ENCODE data around the gene SFMBT2.

SFMBT2 gene

DNA sequence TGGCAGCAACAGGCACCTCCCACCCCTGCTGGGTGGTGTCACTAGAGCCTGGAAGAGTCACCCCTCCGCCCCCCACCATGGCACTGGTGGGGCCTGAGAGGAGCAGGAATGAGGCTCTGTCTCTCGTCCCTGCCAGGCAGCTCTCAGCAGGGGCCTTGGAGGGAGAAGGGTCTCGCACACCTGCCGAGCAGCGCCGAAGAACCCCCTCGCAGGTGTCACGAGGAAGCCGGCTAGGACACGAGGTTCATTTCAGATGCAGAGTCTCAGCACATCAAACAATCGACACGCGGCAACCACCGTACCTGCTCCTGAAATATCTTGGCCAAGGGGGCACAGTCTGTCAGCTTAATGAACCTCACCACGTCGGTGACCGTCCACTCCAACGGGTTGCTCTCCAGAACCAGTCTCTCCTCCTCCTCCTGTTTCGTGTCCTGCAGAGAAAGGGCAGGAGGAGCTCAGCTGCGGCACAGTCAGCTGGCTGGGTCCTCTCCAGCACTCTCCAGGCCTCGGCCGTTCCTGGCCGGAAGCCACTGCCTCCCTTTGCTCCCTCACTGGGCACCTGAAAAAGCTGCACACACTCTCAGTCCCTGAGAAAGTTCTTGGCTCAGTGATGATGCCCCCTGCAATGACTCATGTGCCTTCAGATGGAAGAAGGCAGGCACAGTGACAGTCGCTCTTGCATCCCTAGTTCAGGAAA, 240.1 kb downstream of the SFMBT2 start:
- no peak for DNase-seq

DNA sequence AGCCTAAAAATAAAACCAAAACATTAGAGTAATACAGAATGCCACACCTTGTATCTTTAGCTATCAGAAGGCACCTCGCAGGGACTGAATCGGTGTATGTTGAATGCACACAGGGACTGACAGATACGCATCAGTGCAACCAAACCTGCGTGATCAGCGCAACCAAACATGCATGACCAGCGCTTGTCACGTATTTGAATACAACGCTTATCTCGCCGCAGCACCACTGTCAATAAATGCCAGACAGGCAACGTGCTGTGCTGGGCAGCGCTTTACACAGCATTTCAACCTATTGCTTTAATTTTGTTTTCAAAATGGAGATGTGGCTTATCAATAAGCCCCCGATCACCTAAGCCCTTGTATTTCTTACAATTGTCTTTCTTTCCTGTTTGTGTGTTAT, 242.4 kb downstream of the SFMBT2 start:
- no peak for DNase-seq

- DNase-seq, result no peak
Observed at GRCh38 chr10:7165500-7166177, 245.2 kb downstream of the SFMBT2 start.

DNA sequence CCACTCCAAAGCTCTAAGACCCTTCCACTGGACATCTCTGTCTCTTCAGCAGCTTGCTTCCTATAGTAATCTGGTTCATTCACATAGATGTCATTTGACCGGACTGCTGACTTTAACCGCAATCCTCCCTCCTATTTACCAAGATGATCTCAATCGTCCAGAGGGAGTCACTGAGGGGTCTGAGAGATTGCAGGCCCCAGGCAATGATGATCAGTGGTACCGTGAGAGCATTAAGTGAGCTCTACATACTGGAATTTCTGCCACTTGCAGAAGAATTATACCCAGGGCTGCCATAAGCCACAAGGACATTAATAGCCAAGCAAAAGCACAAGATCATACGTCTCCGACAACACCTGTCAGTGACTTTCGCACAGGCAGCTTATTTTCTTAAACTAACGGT, 245.9 kb downstream of the SFMBT2 start:
- no peak for DNase-seq

DNA sequence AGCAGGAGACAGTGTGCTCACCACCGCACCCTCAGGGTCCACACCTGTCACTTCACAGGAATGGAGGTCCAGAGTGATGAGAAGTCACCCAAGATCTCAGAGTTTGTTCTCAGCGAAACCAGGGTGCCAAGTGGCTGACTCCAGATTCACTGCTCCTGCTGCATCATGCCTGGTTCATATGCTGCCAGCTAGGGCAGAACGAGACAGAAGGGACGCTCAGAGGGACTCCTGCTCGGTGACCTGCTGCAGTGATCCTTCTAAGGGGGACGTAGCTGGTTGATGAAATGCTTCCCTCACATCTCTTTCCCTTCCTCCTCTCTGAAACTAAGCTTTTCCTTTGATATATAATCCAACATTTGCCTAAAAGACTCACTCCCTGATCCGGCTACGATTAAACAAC, 248.5 kb downstream of the SFMBT2 start:
- no peak for DNase-seq

- no peak for DNase-seq
Observed at GRCh38 chr10:7161484-7162250, 249.2 kb downstream of the SFMBT2 start.

- no peak for DNase-seq
Observed at GRCh38 chr10:7159928-7160327, 250.9 kb downstream of the SFMBT2 start.

DNA sequence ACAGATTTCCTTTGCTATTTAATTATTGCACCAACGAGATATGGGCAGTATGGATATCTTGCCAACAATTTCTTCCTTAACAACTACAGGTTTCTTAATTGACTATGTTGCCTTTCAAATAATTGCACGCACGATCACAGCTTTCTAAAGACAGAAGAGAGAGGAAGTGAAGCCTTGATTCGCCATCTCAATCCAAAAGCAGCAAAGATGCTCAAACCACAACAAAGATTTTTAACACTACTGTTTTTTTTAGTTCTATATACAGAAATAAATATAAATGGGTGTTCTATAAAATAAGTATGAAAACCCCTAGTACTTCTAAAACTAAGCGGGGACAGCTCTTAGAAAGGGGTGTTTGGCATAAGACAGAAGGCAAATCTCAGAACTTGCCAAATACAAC, 251.3 kb downstream of the SFMBT2 start:
- DNase-seq, result no peak

- no peak for DNase-seq
Observed at GRCh38 chr10:7157091-7157490, 253.7 kb downstream of the SFMBT2 start.

DNA sequence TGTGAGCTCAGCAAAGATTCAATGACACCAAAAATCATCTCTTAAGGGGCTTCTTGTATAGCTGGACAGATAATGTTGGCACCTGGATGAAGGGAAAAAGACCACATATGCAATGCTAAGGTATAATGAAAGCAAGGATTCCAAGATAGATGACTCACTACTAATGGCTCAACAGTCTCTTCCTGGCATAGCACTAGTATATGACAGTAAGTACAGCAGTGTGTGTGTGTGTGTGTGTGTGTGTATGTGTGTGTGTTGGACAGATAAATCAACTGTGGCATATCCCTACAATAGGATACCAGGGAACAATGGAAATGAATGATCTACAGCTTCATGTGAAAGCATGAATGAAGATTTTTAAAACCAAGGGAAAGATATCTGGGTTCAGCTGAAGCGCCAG, 257.1 kb downstream of the SFMBT2 start:
- DNase-seq, result no peak

- no peak for DNase-seq
Observed at GRCh38 chr10:7152982-7153381, 257.9 kb downstream of the SFMBT2 start.

DNA sequence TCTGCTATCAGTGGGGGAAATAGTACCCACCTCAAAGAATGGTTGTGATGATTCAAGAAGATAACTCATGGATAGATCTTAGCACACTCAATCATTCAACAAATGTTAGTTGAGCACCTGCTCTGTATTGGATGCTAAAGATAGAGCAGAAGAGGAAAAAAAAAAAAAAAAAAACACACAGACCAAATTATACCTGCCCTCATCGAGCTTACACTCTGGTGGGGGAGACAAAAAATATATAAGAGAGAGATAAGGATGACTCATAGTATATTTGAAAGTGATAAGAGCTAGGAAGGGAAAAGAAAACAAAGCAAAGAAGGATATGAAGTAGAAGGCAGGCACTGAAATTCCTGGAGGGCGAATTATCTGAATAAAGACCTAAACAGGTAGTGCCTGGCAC, 258.5 kb downstream of the SFMBT2 start:
- DNase-seq, result no peak

GRCh38 chr10:7151538-7151937, 259.3 kb downstream of the SFMBT2 start:
- no peak for DNase-seq

DNA sequence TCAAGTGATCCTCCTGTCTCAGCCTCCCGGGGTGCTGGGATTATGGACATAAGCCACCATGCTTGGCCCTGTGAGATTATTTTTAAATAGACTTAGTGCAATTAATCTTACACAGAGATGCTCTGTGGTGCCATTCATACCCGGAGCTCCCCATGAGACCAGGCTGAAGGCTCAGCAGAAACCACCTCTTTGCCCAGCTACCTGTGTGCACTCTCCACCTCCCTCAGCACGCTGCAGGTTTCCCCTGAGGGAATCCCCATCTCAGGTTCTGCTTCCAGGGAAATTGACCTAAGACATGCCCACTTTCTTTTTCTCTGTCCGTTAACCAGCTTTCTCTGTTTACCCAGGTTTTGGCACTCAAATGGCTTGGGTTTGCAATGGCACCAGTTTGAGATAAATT, 260.5 kb downstream of the SFMBT2 start:
- DNase-seq, result no peak

DNA sequence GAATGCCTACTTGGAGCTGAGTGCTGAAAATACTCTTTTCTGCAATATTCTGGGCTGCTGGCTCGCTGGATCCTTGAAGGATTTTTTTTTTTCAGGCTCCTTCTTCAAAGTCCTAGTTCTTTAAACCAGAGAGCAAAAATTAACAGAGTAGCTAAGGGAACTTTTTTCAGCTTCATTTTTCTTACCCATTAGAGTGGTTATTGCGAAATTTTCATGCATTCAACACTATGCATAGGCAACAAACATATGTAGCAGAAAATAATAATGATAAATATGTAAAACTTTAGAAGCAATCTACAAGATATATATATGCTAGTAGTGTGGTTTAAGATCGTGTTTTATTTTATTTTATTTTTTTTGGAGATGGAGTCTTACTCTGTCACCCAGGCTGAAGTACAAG, 264.6 kb downstream of the SFMBT2 start:
- no peak for DNase-seq

DNA sequence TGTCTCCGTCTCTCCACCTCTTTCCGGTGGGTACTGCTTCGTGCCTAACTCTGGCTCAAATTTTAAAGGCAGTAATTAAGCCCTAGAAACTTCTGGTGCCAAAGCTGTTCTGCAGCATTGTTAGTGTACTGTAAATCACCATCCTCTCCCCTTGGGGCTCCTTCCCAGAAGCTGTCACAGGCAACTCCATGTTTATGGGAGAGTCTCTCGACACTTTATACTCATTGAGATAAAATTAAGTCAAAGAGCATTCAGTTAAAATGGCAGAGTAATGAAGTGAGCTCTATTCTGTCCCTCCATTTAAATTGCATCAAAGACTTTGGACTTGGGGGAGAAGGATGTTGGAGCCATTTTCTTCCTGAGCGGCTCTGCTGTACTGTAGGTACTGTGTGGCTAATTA, 274.8 kb downstream of the SFMBT2 start:
- no peak for DNase-seq

DNA sequence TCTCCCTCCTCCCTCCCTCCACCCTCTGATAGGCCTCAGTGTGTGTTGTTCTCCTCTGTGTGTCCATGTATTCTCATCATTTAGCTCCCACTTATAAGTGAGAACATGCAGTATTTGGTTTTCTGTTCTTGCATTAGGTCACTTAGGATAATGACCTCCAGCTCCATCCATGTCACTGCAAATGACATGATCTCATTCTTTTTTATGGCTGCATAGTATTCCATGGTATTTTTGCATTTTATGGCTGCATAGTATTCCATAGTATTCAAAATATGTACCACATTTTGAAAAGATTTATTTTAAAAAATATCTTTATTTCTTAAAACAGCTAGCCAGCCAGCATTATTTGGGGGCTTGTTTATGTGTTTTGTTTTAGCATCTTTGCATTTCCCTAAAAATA, 275.6 kb downstream of the SFMBT2 start:
- DNase-seq, result no peak

DNA sequence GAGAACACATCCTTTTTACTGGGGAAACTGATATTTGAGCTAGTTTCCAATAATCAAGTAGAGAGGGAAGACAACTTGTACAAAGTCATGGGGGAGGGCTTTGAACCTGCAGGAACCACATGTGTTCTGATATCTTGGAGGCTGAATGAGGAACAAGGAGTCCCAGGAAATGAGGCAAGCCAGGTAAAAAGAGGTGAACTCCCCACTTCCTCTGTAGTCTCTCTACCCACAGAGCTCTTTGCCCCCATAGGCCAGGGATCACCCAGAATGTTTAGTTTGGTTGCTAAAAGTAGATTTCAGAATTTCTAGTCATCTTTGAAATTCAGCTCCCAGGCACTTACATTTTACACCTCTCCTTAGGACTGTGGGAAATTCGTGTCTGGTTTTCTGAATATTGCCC, 276.4 kb downstream of the SFMBT2 start:
- DNase-seq, result no peak

- DNase-seq, result no peak
Observed at GRCh38 chr10:7133958-7134357, 276.9 kb downstream of the SFMBT2 start.

GRCh38 chr10:7133278-7133677, 277.6 kb downstream of the SFMBT2 start:
- no peak for DNase-seq

DNA sequence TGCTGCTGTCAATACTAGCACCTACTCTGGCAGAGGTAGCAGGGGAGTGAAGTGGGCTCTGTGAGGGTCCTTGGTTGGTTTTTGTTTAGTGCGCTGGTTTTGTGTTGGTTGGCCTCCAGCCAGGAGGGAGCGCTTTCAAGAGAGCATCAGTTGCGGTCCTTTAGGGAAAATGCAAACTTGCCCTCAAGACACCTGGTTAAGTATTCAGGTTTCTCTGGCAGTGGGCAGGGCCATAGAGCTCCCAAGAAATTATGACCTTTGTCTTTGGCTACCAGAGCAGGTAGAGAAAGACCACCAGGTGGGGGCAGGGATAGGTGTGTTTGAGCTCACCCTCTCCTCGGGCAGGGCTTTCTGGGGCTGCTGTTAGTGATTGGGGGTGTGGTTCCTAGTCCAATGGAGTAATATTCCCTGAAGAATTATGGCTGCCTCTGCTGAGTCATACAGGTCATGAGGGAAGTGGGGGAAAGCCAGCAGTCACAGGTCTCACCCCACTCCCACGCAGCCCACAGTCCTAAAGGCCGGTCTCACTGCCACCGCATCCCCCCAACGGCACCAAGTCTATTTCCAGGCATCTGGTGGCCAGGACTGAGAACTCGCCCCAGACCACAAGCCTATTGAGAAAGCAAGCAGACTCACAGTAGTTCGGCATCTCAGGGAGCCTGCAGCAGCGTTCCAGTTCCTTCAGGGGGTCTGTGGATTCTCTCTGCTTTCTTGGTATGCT, 280.5 kb downstream of the SFMBT2 start:
- no peak for DNase-seq

DNA sequence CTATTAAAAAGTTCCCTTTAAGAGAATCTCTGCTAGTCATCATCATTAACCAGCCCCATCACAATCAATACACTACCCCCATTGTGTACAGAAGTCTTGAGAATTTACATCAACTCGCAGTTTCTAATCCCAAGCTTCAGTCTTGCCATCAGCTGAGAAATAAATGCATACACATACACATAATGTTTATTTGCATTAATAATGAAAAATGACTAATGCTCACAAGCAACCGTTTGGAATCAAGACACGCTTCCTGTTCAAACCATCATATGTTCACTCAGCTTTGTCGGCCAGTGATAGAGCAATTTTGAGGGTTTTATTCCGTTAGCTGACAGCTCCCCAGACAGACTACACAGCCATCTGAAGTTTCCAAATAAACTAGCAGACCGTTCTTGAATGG, 287.1 kb downstream of the SFMBT2 start:
- no peak for DNase-seq

DNA sequence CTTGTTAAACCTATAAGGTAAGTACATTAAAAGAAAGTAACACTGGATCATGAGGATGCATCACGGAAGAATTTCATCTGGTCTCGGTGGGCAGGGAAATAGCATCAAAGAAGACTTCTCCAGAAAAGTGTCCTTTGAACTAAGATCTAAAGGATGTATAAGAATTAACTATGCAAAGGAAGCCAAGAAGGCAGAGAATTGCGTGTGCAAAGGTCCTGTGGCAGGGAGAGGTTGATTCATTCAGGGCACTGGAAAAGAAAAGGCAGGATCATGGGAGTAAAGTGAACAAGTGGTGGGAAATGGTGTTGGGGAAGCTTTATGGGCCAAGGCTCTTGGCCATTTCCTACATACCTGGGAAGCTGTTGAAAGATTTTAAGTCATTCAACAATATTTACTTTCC, 288.3 kb downstream of the SFMBT2 start:
- no peak for DNase-seq

All from stimulated activated CD4-positive, alpha-beta T cell treated with anti-CD3 and anti-CD28 coated beads, Interleukin-12 subunit alpha, Interleukin-12 subunit beta, amount 100 ng/mL, for 4 hours (primary cell).